ENCODE measurements around the gene ZBTB45.
"Not testable (repeated sequence)": the region's sequence is repeated elsewhere in the genome, so short reads cannot be mapped to it uniquely, and the experiment has no call there.

The ZBTB45 gene

GRCh38 chr19:58510084-58510862, 9.3 kb downstream of the ZBTB45 start:
- no peak for DNase-seq (ENCODE audit: low read depth in 2 of 2)

- no peak for DNase-seq (ENCODE audit: low read depth in 2 of 2)
These were observed 9.9 kb downstream of the ZBTB45 start for GRCh38 chr19:58509731-58510083.

GRCh38 chr19:58507602-58508223, 11.9 kb downstream of the ZBTB45 start:
- not testable (repeated sequence) for DNase-seq (ENCODE audit: low read depth in 2 of 2)

GRCh38 chr19:58500242-58500641, 19.4 kb downstream of the ZBTB45 start:
- DNase-seq (ENCODE audit: low read depth in 2 of 2) = no peak

GRCh38 chr19:58499021-58499927, 20.3 kb downstream of the ZBTB45 start:
- peak; percentile 99 to 100 for DNase-seq (ENCODE audit: low read depth in 2 of 2)

- no peak for DNase-seq (ENCODE audit: low read depth in 2 of 2)
These were observed 21.1 kb downstream of the ZBTB45 start for GRCh38 chr19:58498316-58499020.

- no peak for DNase-seq (ENCODE audit: low read depth in 2 of 2)
These were observed 21.9 kb downstream of the ZBTB45 start for GRCh38 chr19:58497634-58498170.

- no peak for DNase-seq (ENCODE audit: low read depth in 2 of 2)
These were observed 27.3 kb downstream of the ZBTB45 start for GRCh38 chr19:58492265-58492664.

- no peak for DNase-seq (ENCODE audit: low read depth in 2 of 2)
These were observed 28.2 kb downstream of the ZBTB45 start for GRCh38 chr19:58491393-58491792.

GRCh38 chr19:58484349-58484748, 35.3 kb downstream of the ZBTB45 start:
- not testable (repeated sequence) for DNase-seq (ENCODE audit: low read depth in 2 of 2)

GRCh38 chr19:58483776-58484175, 35.8 kb downstream of the ZBTB45 start:
- no peak for DNase-seq (ENCODE audit: low read depth in 2 of 2)

- no peak for DNase-seq (ENCODE audit: low read depth in 2 of 2)
These were observed 37.2 kb downstream of the ZBTB45 start for GRCh38 chr19:58482372-58482771.

- no peak for DNase-seq (ENCODE audit: low read depth in 2 of 2)
These were observed 38.8 kb downstream of the ZBTB45 start for GRCh38 chr19:58480831-58481230.

- DNase-seq (ENCODE audit: low read depth in 2 of 2) = no peak
These were observed 39.2 kb downstream of the ZBTB45 start for GRCh38 chr19:58480481-58480830.

- no peak for DNase-seq (ENCODE audit: low read depth in 2 of 2)
These were observed 39.7 kb downstream of the ZBTB45 start for GRCh38 chr19:58479736-58480480.

GRCh38 chr19:58479303-58479702, 40.3 kb downstream of the ZBTB45 start:
- DNase-seq (ENCODE audit: low read depth in 2 of 2) = no peak

GRCh38 chr19:58477871-58478270, 41.7 kb downstream of the ZBTB45 start:
- DNase-seq (ENCODE audit: low read depth in 2 of 2) = no peak

- no peak for DNase-seq (ENCODE audit: low read depth in 2 of 2)
These were observed 42.5 kb downstream of the ZBTB45 start for GRCh38 chr19:58477130-58477529.

GRCh38 chr19:58476498-58477015, 43.1 kb downstream of the ZBTB45 start:
- no peak for DNase-seq (ENCODE audit: low read depth in 2 of 2)

GRCh38 chr19:58475714-58476497, 43.7 kb downstream of the ZBTB45 start, which contains the start of gene ZNF446:
Gene ZNF446 (plus strand): TSS chr19:58476352. CDS start chr19:58477219, 867 bp downstream.
- DNase-seq (ENCODE audit: low read depth in 2 of 2) = peak; percentile 92 to 95

Measured in stimulated activated CD4-positive, alpha-beta T cell treated with anti-CD3 and anti-CD28 coated beads, Interleukin-15, amount 100 ng/mL, for 48 hours (primary cell).